Neural cell (in vitro differentiated cells): Measurements from ENCODE around the gene CPOX.

ENCODE experiments used
- EZH2 ChIP-seq: fragments of 200-600, 300-800 bp; shearing (Covaris generic), sonication (generic); IDR thresholded peaks from 2 replicates; pipeline ENCODE4 v1.6.1; 2014; ENCODE audit warnings: antibody characterized with exemption, low read length, borderline replicate concordance, mild to moderate bottlenecking; ENCODE audit not compliant: insufficient read depth, poor library complexity, severe bottlenecking
- POLR2AphosphoS5 ChIP-seq: IDR thresholded peaks from 2 replicates; pipeline ENCODE4 v1.6.1; 2012
- SMC3 ChIP-seq: fragments of 450-650 bp; conservative IDR thresholded peaks from 2 replicates; pipeline ENCODE4 v1.6.1; 2014; ENCODE audit warnings: antibody characterized with exemption, mild to moderate bottlenecking, moderate library complexity; ENCODE audit not compliant: poor library complexity
- TF ChIP-seq, protein P1 (sequence below): fragments of 450-650 bp; IDR thresholded peaks from 2 replicates; pipeline ENCODE4 v1.5.1; 2014; ENCODE audit warnings: antibody characterized with exemption, mild to moderate bottlenecking, moderate library complexity; ENCODE audit not compliant: poor library complexity, severe bottlenecking

DNA sequence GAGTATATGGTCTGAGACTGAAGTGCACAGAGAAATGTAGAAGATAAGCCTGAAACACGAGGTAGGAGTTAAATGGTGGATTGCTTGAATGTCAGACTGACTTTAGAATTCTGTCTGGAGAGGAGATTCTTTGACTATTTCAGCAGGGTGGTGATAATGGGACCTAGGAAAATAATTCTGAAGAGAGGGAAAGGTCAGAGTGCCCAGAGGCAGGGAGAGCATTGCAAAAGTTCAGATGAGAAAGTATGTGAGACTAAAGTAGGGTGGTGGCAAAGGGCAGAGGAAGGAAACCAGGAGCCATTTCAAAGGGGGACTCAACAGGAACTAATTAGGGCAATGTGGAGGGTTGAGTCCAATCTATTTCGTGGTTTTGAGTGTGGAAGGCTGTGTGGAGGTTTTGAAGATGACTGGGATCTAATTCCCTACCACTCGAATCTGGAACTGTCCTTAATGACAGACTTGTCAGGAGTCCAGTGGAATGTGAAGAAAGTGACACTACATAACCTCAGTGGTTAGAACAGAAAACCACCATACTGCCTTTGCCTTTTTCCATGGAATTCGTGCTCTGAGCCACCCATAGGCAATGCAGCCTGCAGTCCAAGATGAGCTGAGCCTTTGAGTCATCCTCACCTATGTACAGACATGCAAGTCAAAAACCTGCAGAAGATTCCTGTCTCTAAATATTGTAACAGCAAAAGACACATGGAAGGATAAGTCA is 16.1 kb downstream of the CPOX start:
- TF ChIP-seq, protein P1, sequence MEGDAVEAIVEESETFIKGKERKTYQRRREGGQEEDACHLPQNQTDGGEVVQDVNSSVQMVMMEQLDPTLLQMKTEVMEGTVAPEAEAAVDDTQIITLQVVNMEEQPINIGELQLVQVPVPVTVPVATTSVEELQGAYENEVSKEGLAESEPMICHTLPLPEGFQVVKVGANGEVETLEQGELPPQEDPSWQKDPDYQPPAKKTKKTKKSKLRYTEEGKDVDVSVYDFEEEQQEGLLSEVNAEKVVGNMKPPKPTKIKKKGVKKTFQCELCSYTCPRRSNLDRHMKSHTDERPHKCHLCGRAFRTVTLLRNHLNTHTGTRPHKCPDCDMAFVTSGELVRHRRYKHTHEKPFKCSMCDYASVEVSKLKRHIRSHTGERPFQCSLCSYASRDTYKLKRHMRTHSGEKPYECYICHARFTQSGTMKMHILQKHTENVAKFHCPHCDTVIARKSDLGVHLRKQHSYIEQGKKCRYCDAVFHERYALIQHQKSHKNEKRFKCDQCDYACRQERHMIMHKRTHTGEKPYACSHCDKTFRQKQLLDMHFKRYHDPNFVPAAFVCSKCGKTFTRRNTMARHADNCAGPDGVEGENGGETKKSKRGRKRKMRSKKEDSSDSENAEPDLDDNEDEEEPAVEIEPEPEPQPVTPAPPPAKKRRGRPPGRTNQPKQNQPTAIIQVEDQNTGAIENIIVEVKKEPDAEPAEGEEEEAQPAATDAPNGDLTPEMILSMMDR: no peak
- no peak for TF ChIP-seq POLR2AphosphoS5
- TF ChIP-seq EZH2: no peak
- no peak for TF ChIP-seq SMC3
